HL-60/S4 (cell line): ENCODE data around the gene SAMD4B.

ENCODE experiments used
- in situ Hi-C: fragments of 300-500 bp; cut with MboI; formaldehyde crosslinking; loops from 2 replicates; pipeline ENCODE4 v1.14.3; 2022; ENCODE audit warnings: low sequenced_read_pairs

Gene SAMD4B

DNA sequence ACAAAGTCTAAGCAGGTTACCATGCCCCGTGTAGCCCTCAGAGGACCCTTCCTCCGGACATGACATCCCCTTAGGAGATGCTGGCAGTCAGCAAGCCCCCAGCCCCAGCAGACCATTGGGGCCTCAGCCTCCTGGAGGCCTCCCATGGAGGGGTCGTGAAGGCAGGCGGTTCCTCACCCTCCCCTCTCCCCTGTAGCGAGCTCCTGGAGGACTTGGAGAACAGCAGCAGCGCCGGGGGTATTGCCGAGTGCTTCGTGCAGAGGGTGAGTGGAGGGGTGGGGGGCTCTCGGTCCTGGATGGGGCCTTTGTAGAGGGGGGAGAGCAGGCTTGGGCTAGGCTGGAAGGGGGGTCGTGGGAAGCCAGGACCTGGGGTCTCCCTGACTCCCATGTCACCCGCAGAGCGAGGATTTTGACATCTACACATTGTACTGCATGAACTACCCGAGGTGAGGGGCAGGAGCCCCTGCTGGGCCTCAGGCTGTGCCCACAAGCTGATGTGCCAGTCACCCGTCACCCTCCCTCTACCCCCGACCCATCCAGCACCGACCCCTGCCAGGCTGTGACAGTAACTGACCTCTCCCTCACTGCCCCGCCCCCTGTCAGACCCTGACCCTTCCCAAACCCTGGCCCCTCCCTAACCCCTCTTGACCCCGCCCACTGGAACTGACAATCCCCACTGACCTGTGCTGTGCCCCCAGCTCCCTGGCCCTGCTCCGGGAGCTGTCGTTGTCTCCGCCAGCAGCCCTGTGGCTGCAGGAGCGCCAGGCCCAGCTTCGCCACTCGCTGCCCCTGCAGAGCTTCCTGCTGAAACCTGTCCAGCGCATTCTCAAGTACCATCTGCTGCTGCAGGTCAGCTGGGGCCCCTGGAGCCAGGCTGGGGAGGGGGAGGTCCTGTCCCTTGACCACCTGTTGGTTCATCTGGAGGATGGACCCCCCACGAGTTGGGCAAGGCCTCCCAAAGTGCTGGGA lies 74.2 kb downstream of the SAMD4B start:
- in situ Hi-C loops: no loop called here

DNA sequence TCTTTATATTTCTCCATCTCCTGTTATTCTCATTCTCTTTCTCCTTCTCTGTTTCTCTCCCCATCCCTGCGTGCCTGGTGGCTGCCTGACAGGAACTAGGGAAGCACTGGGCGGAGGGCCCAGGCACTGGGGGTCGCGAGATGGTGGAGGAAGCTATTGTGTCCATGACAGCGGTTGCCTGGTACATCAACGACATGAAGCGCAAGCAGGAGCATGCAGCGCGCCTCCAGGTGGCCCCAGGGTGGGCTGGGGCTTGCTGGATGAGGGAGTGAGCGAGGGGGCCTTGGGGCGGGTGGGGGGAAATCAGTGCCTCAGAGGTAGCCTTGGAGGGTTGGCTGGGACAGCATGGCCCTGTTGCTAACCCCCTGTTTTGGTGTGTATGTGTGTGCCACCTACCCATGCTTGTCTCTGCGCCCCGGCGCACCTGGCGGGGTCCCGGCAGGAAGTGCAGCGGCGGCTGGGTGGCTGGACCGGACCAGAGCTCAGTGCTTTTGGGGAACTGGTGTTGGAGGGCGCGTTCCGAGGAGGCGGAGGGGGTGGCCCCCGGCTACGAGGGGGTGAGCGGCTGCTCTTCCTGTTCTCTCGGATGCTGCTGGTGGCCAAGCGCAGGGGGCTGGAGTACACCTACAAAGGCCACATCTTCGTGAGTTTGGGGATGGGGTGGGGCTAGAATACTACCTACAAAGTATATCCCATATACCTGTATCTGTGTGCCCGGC lies 75.4 kb downstream of the SAMD4B start:
- in situ Hi-C loops: no loop called here

DNA sequence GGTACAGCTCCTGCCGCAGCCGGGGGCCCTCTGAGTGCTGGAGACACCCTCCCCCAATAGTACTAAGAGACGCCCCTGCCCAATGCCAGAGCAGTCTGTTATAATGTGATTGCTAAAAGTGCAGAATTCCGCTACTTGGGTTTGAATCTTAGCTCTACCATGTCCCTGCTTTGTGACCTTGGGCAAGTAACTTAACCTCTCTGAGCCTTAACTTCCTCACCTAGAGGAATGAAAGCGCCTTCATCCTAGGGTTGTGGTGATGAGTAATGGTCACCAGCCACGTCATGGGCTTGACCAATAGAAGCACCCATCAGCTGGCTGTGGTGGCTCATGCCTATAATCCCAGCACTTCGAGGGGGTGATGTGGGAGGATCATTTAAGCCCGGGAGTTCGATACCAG lies 76.8 kb downstream of the SAMD4B start:
- in situ Hi-C loops: no loop called here

DNA sequence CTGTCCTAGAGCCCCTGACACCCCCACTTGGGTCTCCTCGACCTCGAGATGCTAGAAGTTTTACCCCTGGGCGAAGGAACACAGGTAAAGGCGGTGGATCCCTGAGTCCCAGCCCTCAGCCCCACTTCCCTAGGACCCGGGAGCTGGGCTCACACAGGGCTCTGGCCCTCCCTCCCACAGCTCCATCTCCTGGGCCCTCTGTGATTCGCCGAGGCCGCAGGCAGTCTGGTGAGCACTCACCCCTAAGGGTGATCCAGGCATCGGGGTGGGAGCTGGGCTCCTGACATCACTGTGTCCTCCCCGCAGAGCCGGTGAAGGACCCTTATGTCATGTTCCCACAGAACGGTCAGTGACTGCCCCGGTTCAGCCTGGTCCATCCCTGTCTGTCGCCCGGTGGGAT lies 78.5 kb downstream of the SAMD4B start:
- in situ Hi-C loops: no loop called here

DNA sequence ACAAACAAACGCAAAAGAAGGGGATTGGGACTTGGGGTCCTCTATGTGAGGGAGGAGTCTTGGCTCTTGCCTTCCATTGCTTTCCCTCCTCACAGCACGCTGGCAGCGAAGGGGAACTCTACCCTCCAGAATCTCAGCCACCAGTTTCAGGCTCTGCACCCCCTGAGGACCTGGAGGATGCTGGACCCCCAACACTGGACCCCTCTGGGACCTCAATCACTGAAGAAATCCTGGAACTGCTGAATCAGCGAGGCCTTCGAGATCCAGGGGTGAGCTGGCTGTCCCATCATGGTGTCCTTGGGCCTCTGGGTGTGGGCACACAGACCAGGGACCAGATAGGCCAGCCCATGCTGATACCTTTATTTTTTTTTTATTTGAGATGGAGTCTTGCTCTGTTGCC lies 79.8 kb downstream of the SAMD4B start:
- in situ Hi-C loops: no loop called here

DNA sequence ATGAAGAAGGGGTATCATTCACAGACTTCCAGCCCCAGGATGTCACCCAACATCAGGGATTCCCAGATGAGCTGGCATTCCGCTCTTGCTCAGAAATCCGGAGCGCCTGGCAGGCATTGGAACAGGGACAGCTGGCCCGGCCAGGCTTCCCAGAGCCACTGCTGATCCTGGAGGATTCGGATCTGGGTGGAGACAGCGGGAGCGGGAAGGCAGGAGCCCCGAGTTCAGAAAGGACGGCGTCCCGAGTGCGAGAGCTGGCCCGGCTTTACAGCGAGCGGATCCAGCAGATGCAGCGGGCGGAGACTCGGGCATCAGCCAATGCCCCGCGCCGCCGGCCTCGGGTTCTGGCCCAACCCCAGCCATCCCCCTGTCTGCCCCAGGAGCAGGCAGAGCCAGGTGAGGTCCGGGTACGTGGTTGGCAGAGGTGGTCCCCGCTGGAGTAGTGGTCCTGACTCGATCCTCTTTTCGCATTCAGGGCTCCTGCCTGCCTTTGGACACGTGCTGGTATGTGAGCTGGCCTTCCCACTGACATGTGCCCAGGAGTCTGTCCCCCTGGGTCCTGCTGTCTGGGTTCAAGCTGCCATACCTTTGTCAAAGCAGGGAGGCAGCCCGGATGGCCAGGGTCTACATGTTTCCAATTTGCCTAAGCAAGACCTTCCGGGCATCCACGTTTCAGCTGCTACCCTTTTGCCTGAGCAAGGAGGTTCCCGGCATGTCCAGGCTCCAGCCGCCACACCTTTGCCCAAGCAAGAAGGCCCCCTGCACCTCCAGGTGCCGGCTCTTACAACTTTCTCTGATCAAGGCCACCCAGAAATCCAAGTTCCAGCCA lies 81.3 kb downstream of the SAMD4B start:
- in situ Hi-C loops: no loop called here

DNA sequence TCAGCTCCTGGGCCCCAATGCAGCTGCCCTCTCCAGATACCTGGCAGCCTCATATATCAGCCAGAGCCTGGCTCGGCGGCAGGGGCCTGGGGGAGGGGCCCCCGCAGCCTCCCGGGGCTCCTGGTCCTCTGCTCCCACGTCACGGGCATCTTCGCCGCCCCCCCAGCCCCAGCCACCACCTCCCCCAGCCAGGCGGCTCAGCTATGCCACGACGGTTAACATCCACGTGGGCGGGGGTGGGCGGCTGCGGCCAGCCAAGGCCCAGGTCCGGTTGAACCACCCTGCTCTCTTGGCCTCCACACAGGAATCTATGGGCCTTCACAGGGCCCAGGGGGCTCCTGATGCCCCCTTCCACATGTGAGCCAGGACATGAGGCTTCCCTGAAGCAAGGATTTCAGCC lies 82.7 kb downstream of the SAMD4B start:
- in situ Hi-C loops: no loop called here

DNA sequence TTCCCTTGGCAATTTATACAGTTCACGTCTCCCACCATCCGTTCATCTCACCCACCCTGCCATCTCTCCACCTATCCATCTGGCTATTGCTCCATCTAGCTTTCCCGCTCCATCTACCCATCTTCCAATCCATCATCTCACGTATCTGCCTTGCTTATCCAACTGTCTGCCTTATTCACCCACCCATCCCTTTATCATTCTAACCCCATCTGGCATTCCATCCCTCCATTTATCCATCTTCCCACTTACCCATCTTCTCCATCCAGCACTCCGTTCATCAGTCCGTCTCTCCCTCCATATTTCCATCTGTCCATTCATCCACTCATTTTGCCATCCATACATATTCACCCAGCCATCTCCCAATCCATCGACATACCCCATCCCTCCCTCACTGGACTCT lies 83.5 kb downstream of the SAMD4B start:
- in situ Hi-C loops: no loop called here

DNA sequence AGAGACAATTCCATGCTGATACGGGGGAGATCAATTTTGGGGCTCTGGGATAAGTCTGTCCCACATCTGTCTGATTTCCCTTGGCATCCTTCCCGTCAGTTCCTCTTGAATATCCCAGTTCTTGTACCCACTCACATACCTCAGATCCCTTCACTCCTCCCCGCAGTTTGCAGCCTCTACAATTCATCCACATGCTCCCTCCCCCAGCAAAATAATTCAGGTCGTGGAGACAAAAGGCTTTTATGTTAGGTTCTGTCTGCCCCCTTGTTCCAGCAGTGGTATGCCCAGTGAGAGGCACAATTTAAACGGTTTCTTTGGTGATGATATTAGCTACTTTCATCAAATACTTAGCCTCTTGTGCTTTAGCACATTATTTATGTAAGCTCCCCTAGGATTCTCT lies 83.9 kb downstream of the SAMD4B start:
- in situ Hi-C loops: no loop called here

DNA sequence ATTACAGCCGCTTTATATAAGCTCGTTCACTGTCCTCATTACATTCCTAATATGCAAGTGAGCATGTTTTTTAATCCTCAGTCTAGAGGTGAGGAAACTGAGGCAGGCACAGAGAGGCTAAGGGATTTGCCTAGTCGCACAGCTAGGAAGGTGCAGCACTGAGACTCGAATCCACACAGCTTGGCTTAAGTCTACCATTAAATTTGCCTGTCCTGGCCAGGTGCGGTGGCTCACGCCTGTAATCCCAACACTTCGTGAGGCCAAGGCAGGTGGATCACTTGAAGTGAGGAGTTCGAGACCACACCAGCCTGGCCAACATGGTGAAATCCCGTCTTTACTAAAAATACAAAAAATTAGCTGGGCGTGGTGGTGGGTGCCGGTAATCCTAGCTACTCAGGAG lies 85.5 kb downstream of the SAMD4B start:
- in situ Hi-C loops: no loop called here

DNA sequence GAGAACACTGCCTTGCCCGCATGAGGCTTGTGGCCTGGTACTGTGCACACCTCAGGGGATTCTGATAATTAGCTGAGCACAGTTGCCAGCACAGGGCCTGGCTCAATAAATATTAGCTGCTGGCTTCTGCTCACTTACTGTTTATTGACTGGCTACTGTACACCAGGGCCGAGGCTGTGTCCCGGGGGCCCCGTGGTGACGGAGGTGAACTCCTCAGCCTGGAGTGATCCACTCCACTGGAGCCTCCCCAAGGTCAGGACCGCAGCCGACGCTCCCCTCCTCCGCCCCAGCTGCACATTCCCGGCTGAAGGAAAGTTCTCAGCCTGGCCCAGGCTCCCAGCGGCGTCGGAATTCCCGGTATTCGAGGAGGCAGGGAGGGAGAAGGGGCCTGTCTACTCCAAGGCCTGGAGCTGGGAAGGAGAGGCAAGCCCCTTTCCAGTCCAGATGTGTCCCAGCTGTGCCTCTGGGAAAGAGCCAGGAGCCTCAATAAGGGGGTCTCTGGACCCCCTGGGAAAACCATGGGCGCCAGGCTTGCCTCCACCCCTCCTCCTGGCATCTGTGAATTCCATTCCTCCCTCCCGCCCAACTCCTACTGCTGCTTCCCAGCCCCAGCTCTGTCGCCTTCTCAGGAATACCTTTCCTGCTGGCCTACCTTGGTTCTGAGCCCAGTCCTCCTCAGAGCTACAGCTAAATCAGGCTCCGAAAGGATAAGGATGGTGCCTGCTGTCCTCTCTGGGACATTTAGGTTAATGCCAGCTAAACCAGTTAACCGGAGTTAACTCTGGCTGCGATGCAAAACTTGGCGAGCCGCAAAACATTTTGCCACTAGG lies 86.3 kb downstream of the SAMD4B start:
- in situ Hi-C loops: no loop called here

DNA sequence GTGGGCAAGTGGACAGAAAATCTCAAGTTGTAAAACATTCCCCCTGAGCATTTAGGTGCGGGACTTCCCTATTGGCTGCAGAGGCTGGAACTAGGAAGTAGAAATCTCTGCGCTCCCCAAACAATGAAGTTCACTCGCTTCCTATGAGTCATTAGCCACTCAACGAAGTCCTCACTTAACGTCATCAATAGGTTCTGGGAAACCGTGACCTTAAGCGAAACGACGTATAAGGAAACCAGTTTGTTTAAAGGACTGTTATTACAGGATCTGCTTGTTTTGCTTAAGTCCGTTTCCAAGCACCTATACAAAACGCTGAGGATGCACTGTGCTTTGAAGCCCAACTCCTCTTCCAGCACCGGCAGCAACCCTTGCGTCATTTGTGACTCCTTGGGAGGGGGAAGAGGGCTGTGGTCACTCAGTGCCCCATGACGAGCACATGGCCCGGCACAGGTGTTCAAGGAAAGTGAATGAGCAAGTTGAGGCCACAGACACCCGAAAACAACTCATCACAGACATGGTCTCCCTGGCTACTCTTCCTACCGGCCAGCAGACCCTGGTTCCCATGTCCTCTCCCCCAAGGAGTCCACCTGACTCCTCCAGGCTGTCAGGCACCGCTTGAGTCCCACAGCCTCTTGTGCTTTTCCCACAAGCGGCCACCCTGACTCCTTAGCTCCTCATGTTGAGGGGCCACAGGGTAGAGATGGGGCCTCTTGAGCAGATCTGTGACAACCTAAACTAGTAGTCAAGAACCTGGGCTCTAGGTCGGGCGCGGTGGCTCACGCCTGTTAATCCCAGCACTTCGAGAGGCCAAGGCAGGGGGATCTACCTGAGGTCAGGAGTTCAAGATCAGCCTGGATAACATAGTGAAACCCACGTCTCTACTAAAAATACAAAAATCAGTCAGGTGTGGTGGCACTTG lies 88.7 kb downstream of the SAMD4B start:
- in situ Hi-C loops: no loop called here

DNA sequence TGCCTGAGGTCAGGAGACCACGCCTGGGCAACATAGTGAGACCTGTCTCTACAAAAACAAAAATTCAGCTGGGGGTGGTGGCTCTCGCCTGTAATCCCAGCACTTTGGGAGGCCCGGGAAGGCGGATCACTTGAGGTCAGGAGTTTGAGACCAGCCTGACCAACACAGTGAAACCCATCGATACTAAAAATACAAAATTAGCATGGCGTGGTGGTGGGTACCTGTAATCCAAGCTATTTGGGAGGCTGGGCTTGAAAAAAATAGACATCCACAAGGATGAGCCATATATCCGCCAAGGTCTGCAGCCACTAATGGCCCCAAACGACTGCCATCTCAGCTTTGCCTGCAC lies 90.4 kb downstream of the SAMD4B start:
- in situ Hi-C loops: no loop called here

DNA sequence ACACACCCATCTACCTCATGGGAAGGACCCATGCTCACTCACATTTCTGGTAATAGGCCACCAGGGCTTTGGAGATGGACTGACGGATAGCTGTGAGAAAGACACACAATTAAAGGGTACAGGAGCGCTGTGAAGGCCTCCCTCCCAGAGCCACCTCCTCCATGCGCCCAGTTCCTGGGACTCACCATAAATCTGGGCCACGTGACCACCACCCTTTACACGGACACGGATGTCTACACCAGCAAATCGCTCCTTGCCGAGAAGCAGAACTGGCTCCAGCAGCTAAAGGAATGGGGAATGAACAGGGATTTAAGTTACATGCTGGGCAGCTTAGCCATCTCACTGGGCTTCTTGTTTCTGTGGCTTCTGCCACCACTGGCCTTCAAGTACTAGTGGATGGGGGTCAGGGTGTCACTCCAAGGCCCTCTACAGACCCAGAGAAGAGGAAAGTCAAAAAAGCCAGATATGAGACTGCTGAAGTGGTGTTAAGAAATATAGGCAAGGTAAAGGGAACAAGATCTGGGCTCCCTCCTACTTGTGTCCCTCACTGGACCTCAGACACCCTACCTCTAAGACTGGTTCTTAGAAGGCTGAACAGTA lies 91.4 kb downstream of the SAMD4B start:
- in situ Hi-C loops: no loop called here

DNA sequence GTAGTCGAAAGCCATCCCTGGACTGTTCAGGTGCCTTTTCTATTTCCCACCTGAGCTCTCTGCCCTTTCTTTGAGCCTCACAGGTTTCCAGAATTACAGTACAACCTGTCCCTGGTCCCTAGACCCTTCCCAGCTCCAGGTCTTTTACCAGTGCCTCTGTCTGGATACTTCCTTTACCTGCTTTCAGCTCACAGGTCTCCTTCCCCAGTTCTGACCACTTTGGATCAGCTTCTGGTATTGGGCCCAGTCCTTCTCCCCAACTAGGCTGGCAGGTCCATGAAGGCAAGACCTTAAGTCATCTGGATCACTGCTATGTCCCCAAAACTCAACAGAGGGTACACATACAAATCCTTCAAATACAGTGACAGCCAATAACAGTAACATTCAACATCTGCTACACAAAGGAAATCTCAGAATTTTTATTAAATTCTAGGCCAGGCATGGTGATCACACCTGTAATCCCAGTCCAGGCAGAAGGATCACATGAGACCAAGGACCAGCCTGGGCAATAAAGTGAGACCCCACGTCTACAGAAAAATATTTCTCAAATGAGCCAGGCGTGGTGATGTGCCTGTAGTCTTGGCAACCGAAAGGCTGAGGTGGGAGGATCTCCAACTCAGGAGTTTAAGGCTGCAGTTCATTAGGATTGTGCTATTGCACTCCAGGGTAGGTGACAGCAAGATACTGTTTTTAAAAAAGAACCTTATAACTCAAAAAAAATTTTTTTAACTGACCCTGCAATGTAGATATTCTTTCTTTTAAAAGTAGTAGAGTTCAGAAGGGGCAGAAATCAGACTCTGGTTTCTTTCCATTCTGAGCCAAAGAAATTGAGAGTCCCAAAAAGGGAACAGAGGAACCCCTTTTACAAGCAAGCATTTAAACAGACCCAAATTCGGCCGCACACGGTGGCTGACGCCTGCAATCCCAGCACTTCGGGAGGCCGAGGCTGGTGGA lies 92.2 kb downstream of the SAMD4B start:
- in situ Hi-C loops: no loop called here
